Pancreas (tissue), 10 donors: ENCODE data around the gene STX2. TPM values are rescaled to one million over a fixed set of nuclear protein-coding genes. Genes with fewer than 3 reads are reported as not detected.

Experiments
- ATAC-seq, 4 donors: fragments of 200-7000 bp; cut with Tn5 transposase; one replicate each; pipeline versions ENCODE4 v1.8.0 to v1.9.1; 2020; ENCODE audit warnings: mild to moderate bottlenecking in 4 of 4, moderate library complexity in 4 of 4
- DNase-seq, 6 donors: peaks; one replicate each; pipeline ENCODE4 v3.0.0-alpha.2; 2020
- FAIRE-seq: peaks from 2 replicates; lab custom pipeline; 2012; peaks lifted over from hg19 to GRCh38; lab: Jason Lieb, UNC
- H3K27ac ChIP-seq, 4 donors: fragments of 200-600 bp; sonication (generic); 1 replicate in 3 of 4; 2 replicates in 1 of 4; pipeline versions ENCODE4 v1.5.0 to v1.8.0; 2020
- H3K27me3 ChIP-seq, 4 donors: fragments of 200-600 bp; one replicate each; pipeline ENCODE4 v1.8.0; 2021
- H3K36me3 ChIP-seq, 3 donors: fragments of 200-600 bp; sonication (generic) in 1 of 3; one replicate each; pipeline versions ENCODE4 v1.5.0 to v1.8.0; 2020 to 2021
- H3K4me1 ChIP-seq, 3 donors: fragments of 200-600 bp; one replicate each; pipeline ENCODE4 v1.8.0; 2021
- H3K4me3 ChIP-seq, 4 donors: fragments of 200-600 bp; sonication (generic) in 2 of 4; one replicate each; pipeline versions ENCODE4 v1.5.0 to v1.8.0; 2020 to 2021
- H3K9me3 ChIP-seq, 4 donors: fragments of 200-600 bp; one replicate each; pipeline ENCODE4 v1.8.0; 2021
- WGBS, 2 donors: extraction: QIAGEN DNeasy Blood & Tissue Kit; methylation state at CpG; one replicate each; pipeline ENCODE4 v1.1.7; 2013; 5-methylcytosine and 5-hydroxymethylcytosine counted together
- intact Hi-C, 3 donors: fragments of 100-400 bp; cut with DNase I; formaldehyde crosslinking; loops; one replicate each; pipeline versions ENCODE4 v1.11.1 to v1.14.2; 2022
- polyA plus RNA-seq, 2 donors: library from polyadenylated mRNA; stranded (reverse); fragments of 200-250 nt; gene quantifications; one replicate each; pipeline ENCODE4 v1.2.3, GENCODE V29; 2013
- total RNA-seq, 6 donors: library from RNA; stranded (reverse); fragmentation: NEBNext Ultra II Directional in 4 of 6; extraction: Animal tissue kit (Norgen Biotek cat#: 25700) in 4 of 6; gene quantifications; one replicate each; pipeline versions ENCODE4 v1.2.1 to v1.2.4, GENCODE V29; 2021 to 2023
- TF ChIP-seq, protein P1 (sequence below), 4 donors: fragments of 200-600 bp; sonication (generic) in 3 of 4; IDR thresholded peaks; one replicate each; pipeline versions ENCODE4 v1.5.0 to v1.8.0; 2021; ENCODE audit warnings: antibody characterized with exemption in 4 of 4
- donor health status: healthy with polysubstance abuse.
- donor health status: DM: no; HTN: no; CAD: no; lungs with moderate emphysema.
- donor health status: DM: no; HTN: no; CAD: no.
- donor health status: control.
- donor health status: control.
- donor health status: Bipolar disorder and iron deficiency.
- donor health status: DM: yes; HTN: yes; CAD: no.
- donor health status: DM: no; HTN: no; CAD: no.
- donor health status: DM: no; HTN: no; CAD: no.
- donor health status: DM: yes; HTN: yes; CAD: no.

STX2 gene
- total and polyA plus RNA-seq, 8 donors = 4.8 to 16.8 (median 6.9) TPM

DNA sequence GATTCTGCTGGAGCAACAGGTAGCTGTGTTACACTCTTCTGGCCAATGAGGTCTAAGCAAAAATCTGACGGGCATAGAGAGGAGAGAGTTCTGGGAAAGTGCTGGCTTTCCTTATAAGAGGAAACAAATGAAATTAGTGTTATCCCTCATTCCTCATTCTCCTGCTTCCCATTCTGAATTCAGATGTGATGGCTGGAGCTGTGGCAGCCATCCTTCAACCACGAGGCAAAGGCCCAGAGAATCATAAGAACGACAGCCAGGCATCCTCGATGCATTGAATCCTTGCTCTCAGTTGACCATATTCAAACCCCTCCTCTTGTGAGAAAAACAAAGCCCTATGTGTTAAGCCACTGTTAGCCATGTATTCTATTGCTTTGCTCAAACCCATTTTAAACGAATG, 95.4 kb downstream of the STX2 start:
- intact Hi-C loops = no loop called here
- FAIRE-seq = no peak
- DNase-seq = no peak
- ATAC-seq = no peak
- 68 to 80% methylated on average over 5 of the region's 5 CpGs for WGBS, 2 donors
- H3K36me3 ChIP-seq = no peaks in the 10 kb centered on the region
- TF ChIP-seq, protein P1, sequence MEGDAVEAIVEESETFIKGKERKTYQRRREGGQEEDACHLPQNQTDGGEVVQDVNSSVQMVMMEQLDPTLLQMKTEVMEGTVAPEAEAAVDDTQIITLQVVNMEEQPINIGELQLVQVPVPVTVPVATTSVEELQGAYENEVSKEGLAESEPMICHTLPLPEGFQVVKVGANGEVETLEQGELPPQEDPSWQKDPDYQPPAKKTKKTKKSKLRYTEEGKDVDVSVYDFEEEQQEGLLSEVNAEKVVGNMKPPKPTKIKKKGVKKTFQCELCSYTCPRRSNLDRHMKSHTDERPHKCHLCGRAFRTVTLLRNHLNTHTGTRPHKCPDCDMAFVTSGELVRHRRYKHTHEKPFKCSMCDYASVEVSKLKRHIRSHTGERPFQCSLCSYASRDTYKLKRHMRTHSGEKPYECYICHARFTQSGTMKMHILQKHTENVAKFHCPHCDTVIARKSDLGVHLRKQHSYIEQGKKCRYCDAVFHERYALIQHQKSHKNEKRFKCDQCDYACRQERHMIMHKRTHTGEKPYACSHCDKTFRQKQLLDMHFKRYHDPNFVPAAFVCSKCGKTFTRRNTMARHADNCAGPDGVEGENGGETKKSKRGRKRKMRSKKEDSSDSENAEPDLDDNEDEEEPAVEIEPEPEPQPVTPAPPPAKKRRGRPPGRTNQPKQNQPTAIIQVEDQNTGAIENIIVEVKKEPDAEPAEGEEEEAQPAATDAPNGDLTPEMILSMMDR (IDR thresholded peaks at IDR 0.05) = no peak
- no peak overlapping the region for H3K27ac ChIP-seq
- peaks cover 0 to 12% (median 2%) of the 10 kb centered on the region in 4 donors for H3K27me3 ChIP-seq
- no peaks in the 10 kb centered on the region for H3K4me1 ChIP-seq
- no peaks in the 10 kb centered on the region for H3K9me3 ChIP-seq
- H3K4me3 ChIP-seq = no peak overlapping the region

DNA sequence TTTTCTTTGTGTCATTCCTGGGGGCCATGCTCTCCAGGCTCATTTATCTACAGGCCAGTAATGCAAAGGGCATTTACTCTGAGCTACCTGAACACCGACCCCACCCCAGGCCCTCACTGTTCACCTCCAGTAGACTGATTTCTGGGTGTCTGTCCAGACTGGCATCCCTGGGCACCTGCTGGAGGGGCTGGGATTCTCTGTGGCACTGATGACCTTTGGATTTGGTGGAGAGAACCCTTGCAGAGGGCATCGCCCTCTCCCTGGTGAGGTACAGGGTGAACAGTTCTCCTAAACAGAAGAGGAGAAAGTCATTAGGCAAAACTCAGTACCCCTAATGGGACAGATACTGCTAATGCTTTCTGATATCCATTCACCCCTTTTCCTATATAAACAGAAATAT, 95.9 kb downstream of the STX2 start:
- DNase-seq (no peak), ATAC-seq (no peak), FAIRE-seq (no peak)
- WGBS, 2 donors = 46 to 72% methylated on average over 2 of the region's 2 CpGs
- intact Hi-C loops = no loop called here
- no peak overlapping the region for H3K27ac ChIP-seq
- no peak overlapping the region for H3K4me3 ChIP-seq
- H3K36me3 ChIP-seq = no peaks in the 10 kb centered on the region
- no peaks in the 10 kb centered on the region for H3K4me1 ChIP-seq
- peaks cover 0 to 16% (median 2%) of the 10 kb centered on the region in 4 donors for H3K27me3 ChIP-seq
- TF ChIP-seq, protein P1 (IDR thresholded peaks at IDR 0.05) = no peak
- H3K9me3 ChIP-seq = no peaks in the 10 kb centered on the region

DNA sequence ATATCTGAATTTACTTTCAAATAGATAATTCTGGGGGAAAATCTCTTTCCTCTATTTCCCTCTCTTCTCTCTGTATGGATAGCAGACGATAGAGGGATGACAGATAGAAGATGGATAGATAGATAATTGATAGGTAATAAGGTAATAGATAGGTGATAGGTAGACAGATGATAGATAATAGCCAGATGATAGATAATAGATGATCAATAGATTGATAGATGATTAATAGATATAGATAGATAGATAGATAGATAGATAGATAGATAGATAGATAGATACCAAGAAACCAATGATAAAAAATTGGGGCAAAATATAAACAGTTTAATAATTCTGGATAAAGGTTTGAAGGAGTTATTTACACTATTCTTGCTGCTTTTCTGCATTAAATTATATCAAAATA, 96.3 kb downstream of the STX2 start:
- no peak overlapping the region for H3K4me3 ChIP-seq
- H3K9me3 ChIP-seq = no peaks in the 10 kb centered on the region
- H3K36me3 ChIP-seq = no peaks in the 10 kb centered on the region
- TF ChIP-seq, protein P1 (IDR thresholded peaks at IDR 0.05) = no peak
- no peak for ATAC-seq
- H3K4me1 ChIP-seq = no peaks in the 10 kb centered on the region
- intact Hi-C loops = no loop called here
- WGBS, 2 donors = 42 to 56% methylated on average over 1 of the region's 1 CpG
- FAIRE-seq = no peak
- no peak overlapping the region for H3K27ac ChIP-seq
- DNase-seq = no peak
- peaks cover 0 to 20% (median 2%) of the 10 kb centered on the region in 4 donors for H3K27me3 ChIP-seq

DNA sequence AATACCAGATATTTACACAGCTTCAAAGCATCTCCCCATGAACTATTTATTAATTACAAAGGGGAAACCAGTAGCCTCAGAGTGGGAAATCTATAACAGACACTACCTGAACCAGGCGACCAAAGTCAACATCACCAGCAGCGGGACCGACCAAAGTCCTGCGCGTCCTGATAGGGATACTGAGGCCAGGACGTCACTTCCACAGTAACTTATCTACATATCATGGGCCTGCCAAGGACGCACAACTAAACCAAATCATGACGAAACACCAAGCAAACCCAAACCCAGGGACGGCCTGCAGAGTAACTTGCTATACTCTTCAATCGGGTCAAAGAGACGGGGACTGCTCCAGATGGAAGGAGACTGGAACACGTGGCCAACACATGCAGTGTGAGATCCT, 96.9 kb downstream of the STX2 start:
- WGBS, 2 donors = 59 to 71% methylated on average over 12 of the region's 12 CpGs
- FAIRE-seq (no peak), DNase-seq (no peak), ATAC-seq (no peak)
- Histone ChIP-seq H3K27ac (no peak overlapping the region), H3K36me3 (no peaks in the 10 kb centered on the region), H3K9me3 (no peaks in the 10 kb centered on the region), H3K4me3 (no peak overlapping the region), H3K4me1 (no peaks in the 10 kb centered on the region), H3K27me3 (peaks cover 0 to 20% (median 2%) of the 10 kb centered on the region in 4 donors)
- intact Hi-C loops = no loop called here
- TF ChIP-seq, protein P1 (IDR thresholded peaks at IDR 0.05) = no peak

Other genes starting within 250 kb of the STX2 start
- 1 to 10 TPM; 1.6 to 6.3 (median 3.3) TPM for gene RIMBP2, start 123.0 kb downstream of the STX2 start, total RNA-seq
- gene RIMBP2, start 123.0 kb downstream of the STX2 start, polyA plus RNA-seq = 10 to 100 TPM in 1 of 2 donors, 1 to 10 TPM in 1; 4.3 to 14.9 TPM
- 100 to 1,000 TPM in 5 of 6 donors, 10 to 100 TPM in 1; 80.5 to 201 (median 166) TPM for gene RAN, start 32.8 kb upstream of the STX2 start, total RNA-seq
- gene RAN, start 32.8 kb upstream of the STX2 start, polyA plus RNA-seq = 100 to 1,000 TPM in 1 of 2 donors, 10 to 100 TPM in 1; 60.0 to 152 TPM
- gene ADGRD1, start 114.7 kb upstream of the STX2 start, total RNA-seq = 1 to 10 TPM; 4.4 to 7.3 (median 6.1) TPM
- gene ADGRD1, start 114.7 kb upstream of the STX2 start, polyA plus RNA-seq = 1 to 10 TPM; 1.4 to 2.3 TPM